Measurements from ENCODE around the gene RAB6C.

DNA sequence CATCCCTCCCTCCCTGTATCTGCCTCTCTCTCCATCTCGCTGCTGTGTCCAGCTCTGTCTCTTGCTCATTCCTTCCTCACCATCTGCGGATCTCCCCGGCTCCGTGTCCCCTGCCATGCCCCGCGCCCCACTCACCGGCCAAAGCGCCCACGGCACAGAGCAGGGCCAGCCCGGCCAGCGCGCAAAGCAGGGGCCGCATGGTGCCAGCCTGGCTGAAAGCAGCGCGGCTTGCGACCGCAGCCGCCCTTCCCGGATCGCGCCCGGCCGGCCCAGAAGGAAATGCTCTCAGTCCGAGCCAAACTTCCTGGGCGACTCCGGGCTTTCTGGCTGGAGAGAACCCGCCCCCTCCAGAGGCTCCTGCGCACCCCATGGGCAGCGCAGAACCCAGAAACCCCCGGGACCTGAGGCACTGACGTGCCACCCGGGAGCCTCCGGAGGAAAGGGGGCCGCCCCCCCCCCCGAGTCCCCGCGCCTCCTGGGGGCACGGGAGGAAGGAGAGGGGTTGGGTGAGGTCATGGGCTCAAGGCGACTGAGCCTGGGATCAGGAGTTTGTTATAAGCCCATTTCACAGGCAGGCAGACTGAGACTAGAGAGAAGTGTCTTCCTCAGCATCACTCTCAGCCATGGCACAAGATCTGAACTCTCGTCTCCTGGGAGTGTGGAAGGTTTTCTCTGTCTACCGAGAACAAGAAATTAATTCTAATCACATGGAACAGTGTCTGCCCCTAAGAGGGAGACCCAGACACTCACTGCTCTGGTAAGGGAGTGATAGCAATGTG lies 45.2 kb upstream of the RAB6C start:
- TF ChIP-seq POLR2A (IDR thresholded peaks at IDR 0.05): no peak
- TF ChIP-seq, protein P1, sequence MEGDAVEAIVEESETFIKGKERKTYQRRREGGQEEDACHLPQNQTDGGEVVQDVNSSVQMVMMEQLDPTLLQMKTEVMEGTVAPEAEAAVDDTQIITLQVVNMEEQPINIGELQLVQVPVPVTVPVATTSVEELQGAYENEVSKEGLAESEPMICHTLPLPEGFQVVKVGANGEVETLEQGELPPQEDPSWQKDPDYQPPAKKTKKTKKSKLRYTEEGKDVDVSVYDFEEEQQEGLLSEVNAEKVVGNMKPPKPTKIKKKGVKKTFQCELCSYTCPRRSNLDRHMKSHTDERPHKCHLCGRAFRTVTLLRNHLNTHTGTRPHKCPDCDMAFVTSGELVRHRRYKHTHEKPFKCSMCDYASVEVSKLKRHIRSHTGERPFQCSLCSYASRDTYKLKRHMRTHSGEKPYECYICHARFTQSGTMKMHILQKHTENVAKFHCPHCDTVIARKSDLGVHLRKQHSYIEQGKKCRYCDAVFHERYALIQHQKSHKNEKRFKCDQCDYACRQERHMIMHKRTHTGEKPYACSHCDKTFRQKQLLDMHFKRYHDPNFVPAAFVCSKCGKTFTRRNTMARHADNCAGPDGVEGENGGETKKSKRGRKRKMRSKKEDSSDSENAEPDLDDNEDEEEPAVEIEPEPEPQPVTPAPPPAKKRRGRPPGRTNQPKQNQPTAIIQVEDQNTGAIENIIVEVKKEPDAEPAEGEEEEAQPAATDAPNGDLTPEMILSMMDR (IDR thresholded peaks at IDR 0.05): no peak
